ENCODE data around the gene CDH22.
A peak's percentile ranks its signal among the peaks of the same experiment; 100 is the strongest.

Gene CDH22

DNA sequence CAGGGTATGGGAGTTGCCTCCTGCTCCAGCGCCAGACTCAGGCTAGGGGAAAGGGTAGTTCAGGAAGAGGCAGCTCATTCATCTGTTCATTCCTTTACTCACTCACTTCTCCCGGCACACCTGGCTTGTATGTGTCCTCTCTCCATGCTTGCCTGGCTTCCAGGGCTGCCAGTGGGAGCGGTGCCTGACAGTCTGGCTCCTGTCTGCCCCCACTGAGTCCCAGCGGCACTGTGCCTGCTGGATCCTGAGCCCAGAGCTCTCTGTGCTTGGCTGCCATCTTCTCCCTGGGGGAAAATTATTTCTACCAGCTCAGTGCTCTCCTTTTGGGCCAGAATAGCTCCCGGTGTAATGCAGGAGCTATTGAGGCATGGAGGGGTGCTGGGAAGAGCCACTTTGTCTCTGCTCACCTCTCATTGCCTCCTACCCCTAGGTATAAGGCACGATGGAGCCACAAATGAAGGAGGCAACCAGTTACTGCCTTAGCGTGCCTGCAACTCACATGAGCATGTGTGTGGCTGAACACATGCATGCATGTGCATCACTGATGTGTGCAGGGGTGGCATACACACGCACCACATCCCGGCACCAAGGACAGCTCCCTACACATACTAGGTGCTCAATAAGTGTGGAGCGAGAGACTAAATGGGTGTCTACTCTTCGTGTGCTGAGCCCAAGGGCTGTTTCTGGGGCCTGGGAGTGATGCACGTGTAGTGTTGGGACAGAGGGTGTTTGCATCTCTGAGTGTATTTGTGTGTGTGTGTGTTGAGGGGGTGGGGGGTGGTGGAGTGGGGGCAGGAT lies 46.6 kb downstream of the CDH22 start:
- Mint-ChIP-seq H3K27ac (no peak overlapping the region), H3K4me3 (no peak overlapping the region), H3K4me1 (no peaks in the 10 kb centered on the region), H3K27me3 (peaks cover 57% of the 10 kb centered on the region), H3K36me3 (no peaks in the 10 kb centered on the region), H3K9me3 (peaks cover 6% of the 10 kb centered on the region)
- ATAC-seq = no peak

DNA sequence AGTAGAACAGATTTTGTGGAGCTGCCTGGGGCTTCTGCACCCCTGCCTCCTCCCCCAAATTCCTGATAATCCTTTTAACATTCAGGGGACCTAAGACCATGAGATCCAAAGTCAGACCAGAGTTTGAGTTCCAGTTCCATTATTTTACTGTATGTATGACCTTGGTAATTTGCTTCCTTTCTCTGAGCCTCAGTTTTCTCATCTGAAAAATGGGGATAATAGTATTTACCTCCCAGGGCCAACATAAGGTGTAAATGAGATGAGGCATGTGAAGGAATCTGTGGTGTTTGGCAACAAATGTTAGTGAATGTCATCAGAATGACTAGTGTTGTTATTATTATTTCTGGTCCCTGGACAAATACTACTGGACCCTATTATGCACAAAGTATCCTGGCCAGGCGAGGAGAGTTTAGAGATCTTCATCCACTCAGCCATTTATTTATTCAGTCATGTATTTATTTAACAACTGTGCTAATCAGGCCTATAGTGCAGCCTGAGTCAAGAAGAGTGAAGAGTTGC lies 47.3 kb downstream of the CDH22 start:
- H3K4me3 Mint-ChIP-seq = no peak overlapping the region
- H3K36me3 Mint-ChIP-seq = no peaks in the 10 kb centered on the region
- H3K4me1 Mint-ChIP-seq = no peaks in the 10 kb centered on the region
- peaks cover 52% of the 10 kb centered on the region for H3K27me3 Mint-ChIP-seq
- no peak for ATAC-seq
- H3K9me3 Mint-ChIP-seq = peaks cover 6% of the 10 kb centered on the region
- H3K27ac Mint-ChIP-seq = no peak overlapping the region

DNA sequence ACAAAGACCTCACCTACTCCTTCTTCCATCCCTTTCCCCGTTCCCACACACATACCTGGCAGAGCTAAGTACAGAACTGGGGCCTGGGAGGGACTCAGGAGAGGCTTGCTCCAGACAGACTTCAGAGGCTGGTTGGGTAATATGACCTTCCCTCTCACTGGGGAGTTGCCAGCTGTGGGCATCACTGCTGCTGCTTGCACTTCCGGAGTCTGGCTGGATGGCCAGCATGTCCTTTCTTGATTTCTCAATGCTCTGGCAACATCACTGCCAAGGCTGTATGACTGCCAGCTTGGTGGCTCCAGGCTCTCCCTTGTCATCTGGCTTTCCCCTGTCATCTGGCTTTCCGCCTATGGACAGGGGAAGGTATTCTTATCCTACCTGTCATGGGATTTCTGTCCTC lies 47.8 kb downstream of the CDH22 start:
- H3K27me3 Mint-ChIP-seq = peaks cover 46% of the 10 kb centered on the region
- H3K27ac Mint-ChIP-seq = no peak overlapping the region
- no peaks in the 10 kb centered on the region for H3K36me3 Mint-ChIP-seq
- H3K4me3 Mint-ChIP-seq = no peak overlapping the region
- H3K9me3 Mint-ChIP-seq = peaks cover 2% of the 10 kb centered on the region
- no peak for ATAC-seq
- H3K4me1 Mint-ChIP-seq = no peaks in the 10 kb centered on the region

DNA sequence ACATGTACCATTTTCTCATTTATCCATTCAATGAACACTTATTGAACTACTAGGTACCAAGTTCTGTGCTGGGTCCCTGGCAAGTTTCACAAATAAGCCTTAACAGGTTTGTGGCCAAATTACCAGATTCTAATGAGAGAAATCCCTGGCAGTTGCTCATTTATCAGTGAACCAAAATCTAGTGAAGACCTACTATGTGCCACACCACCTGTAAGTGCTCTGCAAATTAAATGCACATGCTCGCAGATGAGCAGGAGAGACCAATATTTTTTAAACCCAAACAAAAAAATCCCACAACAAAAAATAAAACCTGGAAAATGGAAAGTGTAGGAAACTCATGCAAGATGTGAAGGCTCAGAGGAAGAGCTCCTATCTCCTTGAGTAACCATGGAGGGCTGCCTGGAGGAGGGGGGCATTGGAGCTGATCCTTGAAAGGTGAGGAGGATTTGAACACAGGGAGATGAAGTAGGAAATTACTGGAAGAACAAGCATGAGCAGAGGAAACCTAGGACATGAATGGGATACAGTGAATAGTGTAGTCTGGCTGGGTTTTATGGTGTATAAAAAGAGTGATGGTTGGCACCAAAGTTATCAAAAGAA lies 48.9 kb downstream of the CDH22 start:
- H3K27me3 Mint-ChIP-seq = peaks cover 45% of the 10 kb centered on the region
- H3K36me3 Mint-ChIP-seq = no peaks in the 10 kb centered on the region
- no peaks in the 10 kb centered on the region for H3K4me1 Mint-ChIP-seq
- H3K4me3 Mint-ChIP-seq = no peak overlapping the region
- H3K27ac Mint-ChIP-seq = no peak overlapping the region
- no peak for ATAC-seq
- no peaks in the 10 kb centered on the region for H3K9me3 Mint-ChIP-seq

DNA sequence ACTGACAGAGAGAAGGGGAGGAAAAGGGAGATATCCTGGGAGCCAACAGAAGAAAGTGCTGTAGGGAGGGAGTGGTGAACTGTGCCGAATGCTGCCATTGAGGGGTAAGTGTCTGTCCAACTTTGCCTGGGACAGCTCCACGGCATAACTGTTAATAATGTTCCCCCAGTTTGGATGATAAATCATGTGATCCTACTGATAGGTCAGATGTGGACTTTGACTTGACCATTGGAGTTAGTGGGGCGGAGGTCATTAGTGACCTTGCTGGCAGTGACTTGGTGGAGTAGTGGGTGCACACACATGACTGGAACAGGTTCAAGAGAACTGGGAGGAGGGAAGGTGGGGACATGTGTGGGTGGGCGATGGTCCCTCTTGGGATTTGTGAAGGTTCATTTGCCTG lies 50.4 kb downstream of the CDH22 start:
- peak; percentile 2 for ATAC-seq
- no peak overlapping the region for H3K4me3 Mint-ChIP-seq
- H3K36me3 Mint-ChIP-seq = no peaks in the 10 kb centered on the region
- H3K4me1 Mint-ChIP-seq = no peaks in the 10 kb centered on the region
- peaks cover 47% of the 10 kb centered on the region for H3K27me3 Mint-ChIP-seq
- no peaks in the 10 kb centered on the region for H3K9me3 Mint-ChIP-seq
- no peak overlapping the region for H3K27ac Mint-ChIP-seq

DNA sequence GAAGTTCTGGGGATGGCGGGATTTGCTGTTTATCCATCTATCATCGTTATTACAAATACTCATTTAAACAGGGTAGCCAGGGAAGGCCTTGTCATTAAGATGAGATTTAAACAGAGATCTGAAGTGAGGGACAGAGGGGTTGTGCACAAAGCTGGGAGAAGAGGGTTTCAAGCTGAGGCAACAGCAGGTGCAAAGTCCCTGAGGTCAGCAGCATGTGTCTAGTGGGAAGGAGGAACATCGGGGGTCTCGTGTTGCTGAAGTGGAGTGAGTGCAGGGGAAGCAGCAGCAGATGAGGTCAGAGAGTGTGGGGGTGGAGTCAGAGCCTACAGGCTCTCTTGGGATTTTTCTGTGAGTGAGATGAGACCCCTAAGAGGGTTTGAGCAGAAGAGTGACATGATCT lies 52.0 kb downstream of the CDH22 start:
- no peaks in the 10 kb centered on the region for H3K36me3 Mint-ChIP-seq
- H3K9me3 Mint-ChIP-seq = no peaks in the 10 kb centered on the region
- no peak for ATAC-seq
- H3K27ac Mint-ChIP-seq = no peak overlapping the region
- H3K4me1 Mint-ChIP-seq = no peaks in the 10 kb centered on the region
- no peak overlapping the region for H3K4me3 Mint-ChIP-seq
- peaks cover 54% of the 10 kb centered on the region for H3K27me3 Mint-ChIP-seq

DNA sequence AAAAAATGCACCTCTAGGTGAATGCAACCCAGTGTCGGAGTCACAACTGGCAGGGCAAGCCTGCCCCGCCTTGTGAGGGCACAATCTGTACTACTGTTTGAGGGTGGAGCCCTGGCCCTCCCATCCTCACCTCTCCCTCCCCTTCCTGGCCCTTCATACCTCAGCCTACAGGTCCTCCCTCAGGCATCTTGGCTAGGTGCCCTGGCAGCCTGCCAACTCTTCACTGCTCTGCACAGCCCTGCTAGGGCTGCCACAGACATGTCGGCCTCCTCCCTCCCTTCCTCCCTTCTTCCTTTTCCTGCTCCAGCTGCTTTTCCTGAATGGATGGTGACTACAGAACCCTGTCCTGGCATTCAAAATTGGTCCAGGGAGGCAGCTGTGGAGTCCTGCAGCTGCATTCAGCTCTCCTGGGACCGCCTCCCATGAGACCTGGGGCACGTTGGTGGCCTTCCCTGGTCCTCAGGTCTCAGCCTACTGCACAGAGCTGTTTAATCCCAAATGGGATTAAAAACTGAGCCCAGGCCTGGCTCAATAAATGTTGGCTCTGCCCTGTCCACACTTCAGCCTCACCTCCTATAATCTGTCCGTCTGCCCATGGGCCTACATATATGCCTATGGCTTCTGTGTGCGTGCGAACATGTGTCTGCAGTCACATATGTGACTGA lies 52.7 kb downstream of the CDH22 start:
- ATAC-seq = no peak
- Mint-ChIP-seq H3K27me3 (peaks cover 57% of the 10 kb centered on the region), H3K36me3 (no peaks in the 10 kb centered on the region), H3K9me3 (no peaks in the 10 kb centered on the region), H3K4me3 (no peak overlapping the region), H3K4me1 (no peaks in the 10 kb centered on the region), H3K27ac (no peak overlapping the region)

DNA sequence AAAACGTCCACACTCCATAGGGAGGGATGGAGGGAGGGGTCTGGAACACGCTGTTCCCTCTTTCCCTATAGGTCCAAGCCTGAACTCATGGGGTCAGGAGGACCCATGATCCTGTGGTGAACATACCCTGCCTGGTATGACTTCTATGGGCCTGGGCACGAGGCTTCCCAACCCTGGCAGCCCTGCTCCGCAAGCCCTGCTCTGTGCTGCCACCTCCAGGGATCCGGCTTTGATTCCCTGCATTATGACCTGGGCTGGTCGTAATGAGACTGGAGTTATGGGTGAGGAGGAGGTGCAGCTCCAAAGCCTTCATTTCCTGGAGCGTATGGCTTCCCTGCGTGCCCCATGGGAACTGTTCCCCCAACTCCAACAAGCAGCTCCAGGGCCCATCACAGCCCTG lies 54.9 kb downstream of the CDH22 start:
- H3K36me3 Mint-ChIP-seq = no peaks in the 10 kb centered on the region
- no peak overlapping the region for H3K4me3 Mint-ChIP-seq
- H3K27ac Mint-ChIP-seq = no peak overlapping the region
- peaks cover 63% of the 10 kb centered on the region for H3K27me3 Mint-ChIP-seq
- H3K9me3 Mint-ChIP-seq = no peaks in the 10 kb centered on the region
- H3K4me1 Mint-ChIP-seq = no peaks in the 10 kb centered on the region
- no peak for ATAC-seq

DNA sequence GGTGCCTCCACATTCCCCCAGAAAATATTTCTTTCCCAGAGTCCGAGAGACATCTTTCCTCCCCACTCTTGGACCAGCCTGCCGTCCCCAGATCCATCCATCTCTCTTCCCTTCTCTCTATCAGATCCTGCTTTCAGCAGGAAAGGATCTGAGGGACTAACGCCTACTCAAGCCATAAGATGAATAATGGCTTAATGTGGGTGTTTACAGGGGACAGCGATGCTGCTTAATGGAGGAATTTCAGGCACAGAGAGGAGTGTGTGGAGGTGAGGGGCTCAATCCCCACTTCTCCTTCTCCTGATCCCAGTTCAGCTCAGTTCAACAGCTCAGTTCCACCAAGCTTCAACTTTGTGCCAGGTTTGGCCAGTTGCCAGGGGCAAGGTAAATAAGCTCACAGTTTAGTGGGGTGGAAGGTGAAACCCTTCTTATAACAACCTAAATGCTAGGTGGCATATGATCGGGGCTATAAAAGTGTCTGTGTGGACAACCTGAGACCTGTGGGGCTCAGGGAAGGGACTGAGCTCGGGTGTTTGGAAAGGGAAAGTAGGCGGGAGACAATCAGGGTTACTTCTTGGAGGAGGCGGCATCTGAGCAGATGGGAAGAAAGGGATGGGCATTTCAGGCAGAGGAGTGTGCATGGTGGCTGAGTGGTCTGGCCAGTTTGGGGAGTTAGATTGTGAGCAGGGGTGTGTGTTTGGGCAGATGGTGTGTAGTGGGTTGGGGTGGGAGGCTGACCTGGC lies 55.8 kb downstream of the CDH22 start:
- Mint-ChIP-seq H3K9me3 (no peaks in the 10 kb centered on the region), H3K27ac (no peak overlapping the region), H3K4me3 (no peak overlapping the region), H3K4me1 (no peaks in the 10 kb centered on the region), H3K36me3 (no peaks in the 10 kb centered on the region), H3K27me3 (peaks cover 69% of the 10 kb centered on the region)
- ATAC-seq = no peak

DNA sequence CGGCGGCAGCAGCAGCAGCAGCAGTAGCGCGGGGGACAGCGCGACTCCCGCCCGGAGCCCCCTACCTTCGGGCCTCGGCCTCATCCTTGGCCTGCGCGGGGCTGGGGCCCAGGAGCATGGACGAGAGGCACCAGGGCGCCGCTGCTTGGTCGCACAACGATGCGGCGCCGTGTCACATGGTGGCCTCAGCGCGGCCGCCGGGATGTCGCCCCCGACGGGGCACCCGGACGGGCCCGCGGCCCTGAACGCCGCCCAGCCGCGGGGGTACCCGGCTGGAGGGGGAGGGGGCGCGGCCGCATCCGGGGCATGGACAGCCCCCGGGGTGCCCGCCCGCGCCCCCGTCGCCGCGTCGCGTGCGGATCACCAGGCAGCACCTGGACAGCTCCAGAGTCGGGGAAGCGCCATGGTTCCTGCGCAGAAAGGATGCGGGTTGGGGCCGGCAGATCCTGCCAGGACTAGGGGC lies 57.1 kb downstream of the CDH22 start:
- no peaks in the 10 kb centered on the region for H3K36me3 Mint-ChIP-seq
- no peaks in the 10 kb centered on the region for H3K9me3 Mint-ChIP-seq
- ATAC-seq = no peak
- H3K4me1 Mint-ChIP-seq = no peaks in the 10 kb centered on the region
- H3K27me3 Mint-ChIP-seq = peaks cover 80% of the 10 kb centered on the region
- no peak overlapping the region for H3K4me3 Mint-ChIP-seq
- no peak overlapping the region for H3K27ac Mint-ChIP-seq

DNA sequence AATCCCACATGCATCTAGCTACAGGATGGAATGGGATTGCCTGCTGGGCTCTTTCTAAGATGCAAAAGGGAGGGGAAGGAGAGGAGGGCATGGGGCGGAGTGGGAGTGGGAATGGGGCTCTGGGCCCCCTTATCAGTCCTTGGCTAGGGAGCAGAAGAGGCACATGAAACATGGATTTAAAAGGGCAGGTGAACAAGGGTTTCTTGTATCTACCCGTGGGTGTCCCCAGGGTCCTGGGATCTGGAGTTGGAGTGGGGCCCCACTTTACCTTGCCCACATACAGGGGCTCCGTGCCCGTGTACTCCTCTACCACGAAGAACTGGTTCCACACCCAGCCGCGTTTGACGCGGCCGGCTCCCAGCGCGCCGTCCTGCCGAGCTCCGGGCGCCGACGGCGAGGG lies 57.5 kb downstream of the CDH22 start:
- H3K27me3 Mint-ChIP-seq = peaks cover 85% of the 10 kb centered on the region
- no peak overlapping the region for H3K27ac Mint-ChIP-seq
- no peaks in the 10 kb centered on the region for H3K9me3 Mint-ChIP-seq
- H3K36me3 Mint-ChIP-seq = no peaks in the 10 kb centered on the region
- no peaks in the 10 kb centered on the region for H3K4me1 Mint-ChIP-seq
- no peak overlapping the region for H3K4me3 Mint-ChIP-seq
- no peak for ATAC-seq

DNA sequence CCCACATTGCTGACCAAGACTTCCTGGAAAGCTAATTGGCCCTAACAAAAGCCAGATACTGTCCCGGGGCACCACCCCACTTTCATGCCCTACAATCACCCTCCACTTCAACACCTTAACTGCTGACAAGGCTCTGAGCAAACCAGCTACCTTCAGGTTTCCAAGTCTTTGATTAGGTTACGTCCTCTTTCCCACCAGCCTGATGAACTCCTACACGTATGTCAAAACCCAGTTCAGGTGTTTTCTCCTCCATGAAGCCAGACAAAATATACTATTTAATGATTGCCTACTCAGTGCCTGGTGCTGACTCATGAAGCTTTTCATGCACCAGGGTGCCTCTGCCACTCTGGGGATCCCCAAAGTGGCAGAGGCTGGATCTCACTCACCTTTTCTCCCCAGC lies 58.6 kb downstream of the CDH22 start:
- no peak overlapping the region for H3K4me3 Mint-ChIP-seq
- H3K27me3 Mint-ChIP-seq = peaks cover 93% of the 10 kb centered on the region
- no peak overlapping the region for H3K27ac Mint-ChIP-seq
- H3K36me3 Mint-ChIP-seq = no peaks in the 10 kb centered on the region
- no peaks in the 10 kb centered on the region for H3K9me3 Mint-ChIP-seq
- H3K4me1 Mint-ChIP-seq = no peaks in the 10 kb centered on the region
- ATAC-seq = no peak

DNA sequence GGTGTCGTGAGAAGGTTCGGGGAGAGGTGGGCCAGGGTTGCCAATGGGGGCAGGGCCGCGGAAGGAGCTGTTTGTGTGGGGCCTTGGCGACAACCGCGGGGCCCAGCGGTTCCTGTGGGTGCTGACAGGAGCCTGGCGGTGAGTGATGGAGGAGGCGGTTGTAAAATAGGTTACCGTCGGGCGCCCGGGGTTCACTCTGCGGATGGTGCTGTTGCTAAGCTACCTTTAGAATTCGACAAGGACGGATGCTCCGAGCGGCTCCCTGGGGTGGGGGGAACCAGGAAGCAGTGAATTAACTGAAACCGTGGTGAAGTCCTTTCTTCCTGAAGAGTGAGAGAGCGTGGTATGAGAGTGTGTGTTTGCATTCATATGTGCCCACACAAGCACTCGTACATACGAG lies 61.7 kb downstream of the CDH22 start:
- Mint-ChIP-seq H3K4me3 (no peak overlapping the region), H3K27ac (no peak overlapping the region), H3K27me3 (peaks cover 76% of the 10 kb centered on the region), H3K9me3 (no peaks in the 10 kb centered on the region), H3K4me1 (no peaks in the 10 kb centered on the region), H3K36me3 (no peaks in the 10 kb centered on the region)
- ATAC-seq = no peak

DNA sequence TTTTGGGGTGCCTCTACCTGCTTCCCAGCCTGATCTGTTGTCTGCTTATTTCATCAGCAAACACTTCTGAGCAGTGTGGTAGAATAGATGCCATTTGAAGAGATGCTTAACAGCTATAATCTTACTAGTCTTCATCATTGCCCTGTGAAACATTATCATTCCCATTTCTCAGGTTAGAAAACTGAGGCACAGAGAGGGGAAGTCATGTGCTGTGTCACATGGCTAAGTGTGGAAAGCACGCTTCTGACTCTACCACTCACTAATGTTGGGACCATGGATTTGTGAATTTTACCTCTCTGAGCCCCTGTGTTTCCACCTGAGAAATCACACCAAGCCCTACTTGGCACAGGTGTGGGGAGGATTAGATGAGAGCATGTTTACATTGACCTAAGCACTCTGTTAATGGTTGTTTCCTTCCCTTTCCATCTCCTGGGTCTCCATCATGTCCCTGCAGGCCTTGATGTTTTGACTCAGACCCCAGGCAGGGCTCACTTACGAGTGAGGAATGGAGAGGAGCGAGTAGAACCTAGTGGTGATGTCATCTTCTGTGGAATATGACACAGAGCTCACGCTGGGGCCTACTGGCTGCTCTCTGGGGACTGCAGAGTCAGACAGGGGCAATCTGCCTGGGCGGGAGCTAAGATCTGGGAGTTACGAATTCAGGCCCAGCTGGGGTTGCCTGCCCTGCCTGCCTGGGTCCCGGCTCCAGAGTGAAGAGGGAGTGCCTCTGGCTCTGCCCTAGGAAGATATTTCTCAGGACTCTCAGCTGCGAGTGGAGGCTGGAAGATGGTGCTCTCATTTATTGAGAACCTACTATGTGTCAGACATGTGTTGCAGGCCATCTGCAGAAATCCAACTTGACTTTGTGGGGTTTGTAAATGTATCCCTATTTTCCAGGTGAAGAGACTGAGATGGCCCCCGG lies 64.3 kb downstream of the CDH22 start:
- Mint-ChIP-seq H3K9me3 (no peaks in the 10 kb centered on the region), H3K27ac (no peak overlapping the region), H3K27me3 (peaks cover 61% of the 10 kb centered on the region), H3K4me1 (no peaks in the 10 kb centered on the region), H3K4me3 (no peak overlapping the region), H3K36me3 (no peaks in the 10 kb centered on the region)
- no peak for ATAC-seq
